Testis (tissue), 3 donors: ENCODE measurements around the gene MYF6. TPM values are rescaled to one million over a fixed set of nuclear protein-coding genes. Genes with fewer than 3 reads are reported as not detected.

Experiments
- DNase-seq: peaks from one replicate; pipeline ENCODE4 v3.0.0-alpha.2; 2019
- H3K27ac ChIP-seq, 2 donors: fragments of 200-600 bp; sonication (generic); one replicate each; pipeline ENCODE4 v1.5.1; 2019
- H3K27me3 ChIP-seq: fragments of 200-600 bp; sonication (generic); one replicate; pipeline ENCODE4 v1.5.1; 2019
- H3K36me3 ChIP-seq: fragments of 200-600 bp; sonication (generic); one replicate; pipeline ENCODE4 v1.5.1; 2017; ENCODE audit warnings: low read depth; ENCODE audit errors: missing control alignments
- H3K4me1 ChIP-seq: fragments of 200-600 bp; sonication (generic); one replicate; pipeline ENCODE4 v1.5.1; 2019
- H3K4me3 ChIP-seq, 2 donors: fragments of 200-600 bp; sonication (generic); one replicate each; pipeline ENCODE4 v1.5.1; 2017 to 2019
- H3K9me3 ChIP-seq: fragments of 200-600 bp; sonication (generic); one replicate; pipeline ENCODE4 v1.5.1; 2017
- CTCF ChIP-seq, 3 experiments: fragments of 450-650 bp in 2 of 3; fragments of 200-600 bp in 1 of 3; sonication (generic) in 1 of 3; IDR thresholded peaks; one replicate each; pipeline ENCODE4 v1.5.1; 2016 to 2019; ENCODE audit warnings: antibody characterized with exemption in 3 of 3, mild to moderate bottlenecking in 2 of 3, moderate library complexity in 1 of 3
- POLR2A ChIP-seq: fragments of 450-650 bp; IDR thresholded peaks from one replicate; pipeline ENCODE4 v1.6.1; 2017; ENCODE audit warnings: antibody characterized with exemption, mild to moderate bottlenecking, moderate library complexity
- WGBS, 2 donors: methylation state at CpG; one replicate each; pipeline ENCODE4 v1.1.5; 2018; 5-methylcytosine and 5-hydroxymethylcytosine counted together
- intact Hi-C: fragments of 100-400 bp; cut with DNase I; formaldehyde crosslinking; loops from one replicate; pipeline ENCODE4 v1.15.1; 2023; ENCODE audit warnings: low total_unique reads
- polyA plus RNA-seq: library from polyadenylated mRNA; stranded (reverse); fragments of 350-450 nt; fragmentation: Illumina TruSeq; extraction: RNeasy Lipid Tissue Mini Kit (QIAGEN cat#74804); gene quantifications from one replicate; pipeline ENCODE4 v1.2.3, GENCODE V29; 2014; ENCODE audit warnings: low read depth, low replicate concordance; ENCODE audit not compliant: insufficient read depth
- total RNA-seq, 2 donors: library from RNA; depleted of rRNA; stranded (reverse); fragments of >200 nt; gene quantifications; one replicate each; pipeline ENCODE4 v1.2.3, GENCODE V29; 2016

Gene MYF6
- total and polyA plus RNA-seq, 3 donors from 2014 or later: 2.1 TPM; not detected in 2

DNA sequence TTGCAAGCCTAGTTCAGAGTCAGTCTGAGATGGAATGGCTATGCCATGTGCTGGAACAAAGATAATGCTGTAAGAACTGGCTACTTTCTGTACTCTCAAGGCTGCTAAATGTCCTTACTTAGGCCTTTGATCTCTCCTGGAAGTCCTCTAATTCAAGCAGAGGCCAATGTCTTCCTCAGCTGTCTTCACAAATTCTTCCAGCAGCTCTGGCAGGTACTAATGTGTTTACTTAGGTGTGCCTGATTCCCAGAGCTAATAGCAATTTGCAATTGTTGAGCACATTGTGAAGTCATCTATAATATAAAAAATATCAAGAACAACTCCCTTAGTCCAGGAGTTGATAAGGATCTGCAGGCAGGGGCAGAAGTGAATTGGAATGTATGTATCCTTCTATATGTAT lies 5.4 kb downstream of the MYF6 start:
- Histone ChIP-seq H3K27me3 (no peaks in the 10 kb centered on the region), H3K4me3 (no peak overlapping the region), H3K9me3 (no peaks in the 10 kb centered on the region), H3K4me1 (no peaks in the 10 kb centered on the region), H3K27ac (no peak overlapping the region), H3K36me3 (no peaks in the 10 kb centered on the region)
- DNase-seq: no peak
- TF ChIP-seq CTCF (IDR thresholded peaks at IDR 0.05): no peak
- TF ChIP-seq POLR2A: no peak
- intact Hi-C loops: no loop called here

DNA sequence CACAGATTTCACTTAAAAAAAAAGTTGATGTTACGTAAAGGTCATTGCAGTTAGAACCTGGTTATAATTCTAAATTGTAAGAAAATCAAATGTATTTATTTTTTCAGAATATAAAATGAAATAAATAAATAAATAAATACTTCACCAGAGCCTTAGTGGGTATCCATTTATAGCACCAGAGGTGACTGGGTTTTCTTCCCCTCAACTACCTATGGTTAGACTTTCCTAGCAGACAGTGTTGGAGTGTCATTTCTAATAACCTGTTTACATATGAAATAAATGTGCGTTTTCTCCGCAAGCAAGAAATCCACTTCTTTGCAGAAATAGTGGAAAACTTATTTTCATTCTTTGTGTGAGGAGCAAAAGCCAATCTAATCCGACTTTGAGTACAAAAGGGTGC lies 6.0 kb downstream of the MYF6 start:
- DNase-seq: no peak
- Histone ChIP-seq H3K36me3 (no peaks in the 10 kb centered on the region), H3K27me3 (no peaks in the 10 kb centered on the region), H3K27ac (no peak overlapping the region), H3K9me3 (no peaks in the 10 kb centered on the region), H3K4me1 (no peaks in the 10 kb centered on the region), H3K4me3 (no peak overlapping the region)
- intact Hi-C loops: no loop called here
- no peak for TF ChIP-seq POLR2A
- TF ChIP-seq CTCF (IDR thresholded peaks at IDR 0.05): no peak
- 68 to 75% methylated on average over 4 of the region's 4 CpGs for WGBS, 2 donors

DNA sequence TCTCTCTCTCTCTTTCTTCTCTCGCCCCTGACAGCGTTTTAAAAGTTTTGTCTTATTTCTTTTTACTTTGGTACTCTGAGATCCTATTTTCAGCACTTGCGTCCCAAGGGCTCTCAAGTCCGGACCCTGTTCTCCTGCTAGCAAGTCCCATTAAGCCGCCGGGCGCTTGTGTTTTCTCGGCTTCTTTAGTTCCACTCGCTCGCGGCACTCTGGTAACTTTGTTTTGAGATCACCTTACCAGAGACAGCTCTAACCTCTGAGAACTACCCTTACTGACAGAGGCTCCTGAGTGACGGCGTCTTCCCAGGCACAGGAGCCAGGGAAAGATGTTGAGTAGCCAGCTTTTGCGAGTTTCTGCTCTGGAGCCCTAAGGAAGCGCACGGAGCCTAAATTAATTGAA lies 6.6 kb downstream of the MYF6 start:
- 26 to 36% methylated on average over 16 of the region's 16 CpGs for WGBS, 2 donors
- Histone ChIP-seq H3K27me3 (no peaks in the 10 kb centered on the region), H3K36me3 (no peaks in the 10 kb centered on the region), H3K27ac (no peak overlapping the region), H3K4me3 (no peak overlapping the region), H3K4me1 (no peaks in the 10 kb centered on the region), H3K9me3 (no peaks in the 10 kb centered on the region)
- intact Hi-C loops: no loop called here
- TF ChIP-seq CTCF (IDR thresholded peaks at IDR 0.05): no peak
- no peak for TF ChIP-seq POLR2A
- DNase-seq: no peak

GRCh38 chr12:80714846-80715245 lies 7.4 kb downstream of the MYF6 start:
- no peak for DNase-seq
- Histone ChIP-seq H3K27me3 (no peaks in the 10 kb centered on the region), H3K4me3 (no peak overlapping the region), H3K4me1 (no peaks in the 10 kb centered on the region), H3K36me3 (no peaks in the 10 kb centered on the region), H3K9me3 (no peaks in the 10 kb centered on the region), H3K27ac (no peak overlapping the region)
- TF ChIP-seq CTCF (IDR thresholded peaks at IDR 0.05) (no peak), POLR2A (no peak)
- intact Hi-C loops: no loop called here
- WGBS, 2 donors: 71 to 72% methylated on average over 3 of the region's 3 CpGs

DNA sequence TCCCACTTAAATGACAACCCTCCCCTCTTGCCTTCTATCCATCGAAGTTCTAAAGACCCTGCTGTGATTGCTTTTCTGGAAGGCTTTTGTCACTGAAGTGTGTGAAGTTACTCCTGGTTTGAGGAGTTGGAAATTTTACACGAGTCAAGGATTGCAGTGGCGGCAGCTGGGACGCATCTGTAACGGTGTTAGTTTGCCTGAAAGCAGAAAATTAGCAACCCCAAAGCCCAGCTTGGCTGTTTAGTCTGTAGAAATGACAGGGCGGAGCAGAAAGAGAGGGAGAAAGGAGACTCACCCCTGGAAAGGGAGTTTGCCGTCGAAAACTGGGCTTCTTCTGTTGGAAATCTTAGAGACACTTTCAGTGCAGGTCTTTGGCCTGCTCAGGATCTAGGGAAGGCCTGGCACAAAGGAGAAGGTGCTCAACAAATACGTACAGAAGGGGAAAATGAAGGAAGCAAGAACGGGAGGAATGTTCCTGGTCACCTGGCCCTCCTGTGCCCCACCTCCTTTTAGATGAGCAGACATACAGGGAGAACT lies 8.3 kb downstream of the MYF6 start:
- no peak overlapping the region for H3K4me3 ChIP-seq
- no peak for TF ChIP-seq POLR2A
- TF ChIP-seq CTCF (IDR thresholded peaks at IDR 0.05): no peak
- 39 to 51% methylated on average over 10 of the region's 10 CpGs for WGBS, 2 donors
- H3K36me3 ChIP-seq: no peaks in the 10 kb centered on the region
- H3K9me3 ChIP-seq: no peaks in the 10 kb centered on the region
- H3K27me3 ChIP-seq: no peaks in the 10 kb centered on the region
- DNase-seq: no peak
- no peaks in the 10 kb centered on the region for H3K4me1 ChIP-seq
- no peak overlapping the region for H3K27ac ChIP-seq
- intact Hi-C loops: no loop called here
